H1 (cell line): Measurements from ENCODE around the gene GPR68. TPM values are rescaled to one million over a fixed set of nuclear protein-coding genes. Genes with fewer than 3 reads are reported as not detected.

Experiments used
- CTCF ChIA-PET: fragments of 300-600 bp; sonication (Branson Sonifier 250); formaldehyde crosslinking; loops from one replicate; lab custom pipeline; 2021; ENCODE audit not compliant: partially characterized antibody; lab: Charles Lee
- POLR2A ChIA-PET: fragments of 300-600 bp; sonication (Branson Sonifier 250); formaldehyde crosslinking; loops from one replicate; lab custom pipeline; 2021; ENCODE audit warnings: inconsistent platforms; ENCODE audit not compliant: partially characterized antibody; lab: Charles Lee
- DNase-seq, 2 experiments: peaks; one replicate each; pipeline versions ENCODE4 v3.0.0 to v3.0.0-alpha.2; 2010 to 2022; ENCODE audit warnings: low spot score in 2 of 2, low read depth in 1 of 2, mixed read lengths in 1 of 2
- FAIRE-seq: peaks from 2 replicates; lab custom pipeline; 2011; peaks lifted over from hg19 to GRCh38; lab: Jason Lieb, UNC
- H2AFZ ChIP-seq: 2 replicates; pipeline ENCODE4 v1.8.1; 2012; ENCODE audit warnings: low read length, inconsistent platforms
- H2AK5ac ChIP-seq: 2 replicates; pipeline ENCODE4 v1.6.1; 2013; ENCODE audit warnings: low read depth, low read length
- H2BK120ac ChIP-seq: replicated peaks from 2 replicates; pipeline ENCODE3; 2013; ENCODE audit warnings: low read depth, low read length, inconsistent platforms
- H2BK12ac ChIP-seq: 2 replicates; pipeline ENCODE4 v1.6.1; 2013; ENCODE audit warnings: low read depth, low read length
- H2BK15ac ChIP-seq: 2 replicates; pipeline ENCODE4 v1.6.1; 2013; ENCODE audit warnings: low read length
- H2BK20ac ChIP-seq: 2 replicates; pipeline ENCODE4 v1.6.1; 2013; ENCODE audit warnings: low read length
- H2BK5ac ChIP-seq: 2 replicates; pipeline ENCODE4 v1.6.1; 2013; ENCODE audit warnings: low read depth, low read length
- H3K14ac ChIP-seq: 2 replicates; pipeline ENCODE4 v1.6.1; 2013; ENCODE audit warnings: inconsistent platforms; ENCODE audit not compliant: insufficient read length
- H3K18ac ChIP-seq: 2 replicates; pipeline ENCODE4 v1.6.1; 2013; ENCODE audit warnings: low read length; ENCODE audit errors: extremely low read depth
- H3K23ac ChIP-seq: 2 replicates; pipeline ENCODE4 v1.6.1; 2013; ENCODE audit warnings: inconsistent platforms; ENCODE audit not compliant: insufficient read length
- H3K23me2 ChIP-seq: 2 replicates; pipeline ENCODE4 v1.6.1; 2013; ENCODE audit warnings: low read depth, low read length
- H3K27ac ChIP-seq: 2 replicates; pipeline ENCODE4 v1.6.1; 2011; ENCODE audit warnings: low read depth, low read length, inconsistent platforms
- H3K27me3 ChIP-seq, 4 experiments: replicated peaks in 1 of 4; 1 replicate in 1 of 4; 2 replicates in 3 of 4; pipeline versions ENCODE4 v1.6.1 to v1.8.1; 2011 to 2013; ENCODE audit warnings: low read length in 3 of 4, mild to moderate bottlenecking in 3 of 4, inconsistent platforms in 2 of 4, mixed read lengths in 2 of 4, moderate library complexity in 1 of 4; ENCODE audit not compliant: control insufficient read depth in 3 of 4, insufficient read depth in 3 of 4; ENCODE audit errors: extremely low read depth in 1 of 4
- H3K36me3 ChIP-seq, 4 experiments: 2 replicates each; pipeline versions ENCODE4 v1.6.1 to v1.8.1; 2011 to 2013; ENCODE audit warnings: mild to moderate bottlenecking in 4 of 4, low read length in 3 of 4, moderate library complexity in 2 of 4, control low read depth in 1 of 4, inconsistent platforms in 1 of 4; ENCODE audit not compliant: insufficient read depth in 4 of 4, control insufficient read depth in 2 of 4
- H3K4ac ChIP-seq: replicated peaks from 2 replicates; pipeline ENCODE3; 2013; ENCODE audit warnings: low read length, low read depth, mixed read lengths, inconsistent platforms; ENCODE audit not compliant: insufficient read length
- H3K4me1 ChIP-seq, 4 experiments: replicated peaks in 1 of 4; 1 replicate in 1 of 4; 2 replicates in 3 of 4; pipeline versions ENCODE4 v1.6.1 to v1.8.1; 2011 to 2013; ENCODE audit warnings: low read length in 3 of 4, inconsistent platforms in 2 of 4, mixed read lengths in 1 of 4; ENCODE audit not compliant: insufficient read depth in 4 of 4, control insufficient read depth in 3 of 4
- H3K4me2 ChIP-seq, 2 experiments: 2 replicates each; pipeline versions ENCODE4 v1.6.1 to v1.8.1; 2011 to 2013; ENCODE audit warnings: low read depth in 2 of 2, low read length in 2 of 2, control low read depth in 1 of 2, inconsistent platforms in 1 of 2, mild to moderate bottlenecking in 1 of 2; ENCODE audit not compliant: insufficient read depth in 1 of 2
- H3K4me3 ChIP-seq, 4 experiments: fragments of 200-600, 300-600 bp in 1 of 4; sonication (generic), shearing (Covaris generic), sonication (Bioruptor Twin) in 1 of 4; 2 replicates each; pipeline versions ENCODE4 v1.5.1 to v1.8.1; 2011 to 2016; ENCODE audit warnings: low read length in 4 of 4, low read depth in 3 of 4, control low read depth in 2 of 4, inconsistent platforms in 2 of 4, mild to moderate bottlenecking in 2 of 4, mixed read lengths in 1 of 4, moderate library complexity in 1 of 4; ENCODE audit not compliant: insufficient read depth in 2 of 4; ENCODE audit errors: extremely low read depth in 1 of 4
- H3K56ac ChIP-seq: replicated peaks from 2 replicates; pipeline ENCODE3; 2013; ENCODE audit warnings: low read depth, mild to moderate bottlenecking, mixed read lengths, low read length, inconsistent platforms; ENCODE audit not compliant: insufficient read length
- H3K79me1 ChIP-seq: 2 replicates; pipeline ENCODE4 v1.6.1; 2013; ENCODE audit warnings: low read depth, low read length, control low read depth
- H3K79me2 ChIP-seq, 2 experiments: 2 replicates each; pipeline versions ENCODE4 v1.6.1 to v1.8.1; 2012 to 2013; ENCODE audit warnings: low read length in 2 of 2, mild to moderate bottlenecking in 2 of 2, inconsistent platforms in 1 of 2; ENCODE audit not compliant: insufficient read depth in 2 of 2, control insufficient read depth in 1 of 2
- H3K9ac ChIP-seq, 4 experiments: replicated peaks in 1 of 4; 1 replicate in 1 of 4; 2 replicates in 3 of 4; pipeline versions ENCODE4 v1.6.1 to v1.8.1; 2011 to 2013; ENCODE audit warnings: low read depth in 3 of 4, low read length in 3 of 4, control low read depth in 2 of 4, mild to moderate bottlenecking in 2 of 4, moderate library complexity in 2 of 4, inconsistent platforms in 1 of 4; ENCODE audit errors: extremely low read depth in 1 of 4
- H3K9me3 ChIP-seq, 2 experiments: 2 replicates each; pipeline versions ENCODE4 v1.6.1 to v1.8.1; 2012 to 2013; ENCODE audit warnings: mild to moderate bottlenecking in 2 of 2, moderate library complexity in 2 of 2, control low read depth in 1 of 2, inconsistent platforms in 1 of 2, low read depth in 1 of 2, low read length in 1 of 2, mixed read lengths in 1 of 2; ENCODE audit not compliant: insufficient read depth in 2 of 2
- H4K20me1 ChIP-seq, 2 experiments: replicated peaks in 1 of 2; 2 replicates each; pipeline versions ENCODE3 to v1.8.1; 2011 to 2013; ENCODE audit warnings: inconsistent platforms in 2 of 2, low read length in 2 of 2, mild to moderate bottlenecking in 1 of 2; ENCODE audit not compliant: insufficient read depth in 2 of 2, control insufficient read depth in 1 of 2
- H4K5ac ChIP-seq: 2 replicates; pipeline ENCODE4 v1.6.1; 2013; ENCODE audit warnings: low read length, low read depth, mixed read lengths, inconsistent platforms; ENCODE audit not compliant: insufficient read length
- H4K8ac ChIP-seq: 2 replicates; pipeline ENCODE4 v1.8.0; 2013; ENCODE audit warnings: mild to moderate bottlenecking, moderate library complexity, low read length, inconsistent platforms; ENCODE audit not compliant: insufficient read depth; ENCODE audit errors: extremely low read depth
- H4K91ac ChIP-seq: replicated peaks from 2 replicates; pipeline ENCODE3; 2013; ENCODE audit warnings: low read length, mixed read lengths, inconsistent platforms; ENCODE audit not compliant: insufficient read length
- EZH2 ChIP-seq: fragments of 200-600 bp; sonication (generic); IDR thresholded peaks from 2 replicates; pipeline ENCODE4 v1.7.1; 2012; ENCODE audit warnings: low read depth, mild to moderate bottlenecking, moderate library complexity, low read length, inconsistent platforms; ENCODE audit not compliant: severe bottlenecking
- FOSL1 ChIP-seq: IDR thresholded peaks from 2 replicates; pipeline ENCODE4 v1.6.1; 2011; ENCODE audit warnings: mild to moderate bottlenecking, low read depth, low read length, moderate library complexity; ENCODE audit not compliant: insufficient read depth
- GABPA ChIP-seq: IDR thresholded peaks from 2 replicates; pipeline ENCODE4 v1.6.1; 2011; ENCODE audit warnings: mild to moderate bottlenecking, low read length, moderate library complexity, borderline replicate concordance; ENCODE audit not compliant: insufficient read depth
- GTF2F1 ChIP-seq: IDR thresholded peaks from 2 replicates; pipeline ENCODE4 v1.6.1; 2012; ENCODE audit warnings: low read depth, low read length, improper control_type of control experiment, borderline replicate concordance
- JUN ChIP-seq: IDR thresholded peaks from 2 replicates; pipeline ENCODE4 v1.6.1; 2011; ENCODE audit warnings: low read depth, mild to moderate bottlenecking, improper control_type of control experiment, low read length
- KDM5A ChIP-seq: fragments of 200-600 bp; IDR thresholded peaks from 2 replicates; pipeline ENCODE4 v1.7.1; 2012; ENCODE audit warnings: mild to moderate bottlenecking, low read length, inconsistent platforms, mixed read lengths
- NANOG ChIP-seq: IDR thresholded peaks from 2 replicates; pipeline ENCODE4 v1.6.1; 2011; ENCODE audit warnings: low read length, low read depth, mild to moderate bottlenecking, inconsistent platforms; ENCODE audit not compliant: insufficient read depth, poor library complexity, severe bottlenecking
- NRF1 ChIP-seq: IDR thresholded peaks from 2 replicates; pipeline ENCODE4 v1.6.1; 2011; ENCODE audit warnings: mild to moderate bottlenecking, low read depth, low read length, improper control_type of control experiment
- POLR2AphosphoS5 ChIP-seq: IDR thresholded peaks from 2 replicates; pipeline ENCODE4 v1.6.1; 2011; ENCODE audit warnings: low read depth, low read length
- POU5F1 ChIP-seq: IDR thresholded peaks from 2 replicates; pipeline ENCODE4 v1.6.1; 2011; ENCODE audit warnings: low read depth, mild to moderate bottlenecking, low read length, moderate library complexity
- SIN3A ChIP-seq, 2 experiments: IDR thresholded peaks in 1 of 2; conservative IDR thresholded peaks in 1 of 2; 2 replicates each; pipeline ENCODE4 v1.6.1; 2011 to 2012; ENCODE audit warnings: low read length in 2 of 2, improper control_type of control experiment in 1 of 2, low read depth in 1 of 2, mild to moderate bottlenecking in 1 of 2
- SIRT6 ChIP-seq: IDR thresholded peaks from one replicate; pipeline ENCODE4 v1.7.1; 2012; ENCODE audit warnings: low read length, inconsistent platforms
- SIX5 ChIP-seq: IDR thresholded peaks from 2 replicates; pipeline ENCODE4 v1.6.1; 2011; ENCODE audit warnings: mild to moderate bottlenecking, low read depth, low read length
- TBP ChIP-seq: IDR thresholded peaks from 2 replicates; pipeline ENCODE4 v1.6.1; 2011; ENCODE audit warnings: low read depth, low read length, improper control_type of control experiment
- WGBS, 2 experiments: shearing (Covaris generic) in 1 of 2; methylation state at CpG; one replicate each; pipeline versions ENCODE4 v1.1.6 to v1.1.7; 2013 to 2015; ENCODE audit warnings: low lambda C conversion rate in 2 of 2, mixed read lengths in 2 of 2, inconsistent platforms in 1 of 2, low coverage in 1 of 2, missing lambda C conversion rate in 1 of 2; ENCODE audit not compliant: insufficient replicate concordance in 2 of 2, insufficient coverage in 1 of 2, insufficient read length in 1 of 2; ENCODE audit errors: extremely low coverage in 1 of 2, missing lambda C conversion rate in 1 of 2; 5-methylcytosine and 5-hydroxymethylcytosine counted together
- polyA plus RNA-seq, 7 experiments: library from polyadenylated mRNA; depleted of rRNA in 3 of 7; stranded (reverse) in 5 of 7; unstranded in 2 of 7; fragments of >200 nt in 5 of 7; fragments of 200-250 nt in 2 of 7; gene quantifications; 1 replicate in 5 of 7; 2 replicates in 1 of 7; 4 replicates in 1 of 7; pipeline versions ENCODE4 v1.2.1 to v1.2.3, GENCODE V29; 2011 to 2013; ENCODE audit warnings: missing spikeins in 2 of 7, mixed read lengths in 2 of 7
- total RNA-seq: library from RNA; stranded (reverse); fragmentation: NEBNext Ultra II Directional; extraction: Animal tissue kit (Norgen Biotek cat#: 25700); gene quantifications from 2 replicates; pipeline ENCODE4 v1.2.1, GENCODE V29; 2021

GPR68 gene
- total and polyA plus RNA-seq, 2 of the 8 experiments (the other 6 are each of a cell fraction or from before 2014, with no cell fraction given), result 0.22 to 0.76 TPM

- Histone ChIP-seq H3K4me3 (no peak overlapping the region), H3K4me1 (no peaks in the 10 kb centered on the region), H3K9ac (no peak overlapping the region), H3K27ac (no peak overlapping the region), H3K9me3 (no peaks in the 10 kb centered on the region), H4K5ac (no peak overlapping the region), H4K20me1 (peaks cover 0 to 1% of the 10 kb centered on the region in 2 experiments)
- POLR2A ChIA-PET, result interaction anchor here (1.3 kb wide), 1 partner anchor 11 kb away, joined by 4 read pairs; no protein-coding TSS in a partner anchor
- TF ChIP-seq GTF2F1 (no peak), NANOG (no peak), POU5F1 (no peak), FOSL1 (no peak), TBP (no peak), SIN3A (conservative IDR thresholded peaks at IDR 0.05 in 1 of 2, IDR thresholded peaks at IDR 0.05 in 1 of 2; ENCODE audit: low read depth in 1 of 2, low read length in 2 of 2) (no peak), GABPA (no peak), EZH2 (no peak), POLR2AphosphoS5 (no peak), SIRT6 (no peak), SIX5 (no peak), NRF1 (no peak), KDM5A (no peak), JUN (no peak)
- TF ChIP-seq, all 59 proteins: peak for 0
- no peak overlapping the region for H2AFZ ChIP-seq
- no peak overlapping the region for H2BK20ac ChIP-seq
- no peak overlapping the region for H2BK12ac ChIP-seq
- H3K36me3 ChIP-seq, result peaks cover 16 to 54% (median 41%) of the 10 kb centered on the region in 4 experiments
- no peak overlapping the region for H3K4ac ChIP-seq
- WGBS, 2 experiments, result 95% methylated on average over 4 of the region's 4 CpGs; no CpG with 5 or more reads in 1 of the 2 experiments
- H2BK5ac ChIP-seq, result no peak overlapping the region
- H3K23me2 ChIP-seq, result no peaks in the 10 kb centered on the region
- no peak overlapping the region for H2BK120ac ChIP-seq
- H2BK15ac ChIP-seq, result no peak overlapping the region
- no peak overlapping the region for H2AK5ac ChIP-seq
- H3K4me2 ChIP-seq, result no peak overlapping the region
- CTCF ChIA-PET, result interaction anchor here (0.7 to 7.5 kb wide), 3 partner anchors 14 to 113 kb away, joined by 3 to 84 read pairs (median 3); no protein-coding TSS in a partner anchor
- H3K79me2 ChIP-seq, result no peaks in the 10 kb centered on the region
- no peak for DNase-seq
- no peak overlapping the region for H3K14ac ChIP-seq
- no peak for FAIRE-seq
- H3K18ac ChIP-seq, result no peak overlapping the region
- no peak overlapping the region for H4K8ac ChIP-seq
- H3K79me1 ChIP-seq, result no peaks in the 10 kb centered on the region
- no peak overlapping the region for H4K91ac ChIP-seq
- H3K23ac ChIP-seq, result no peak overlapping the region
- no peak overlapping the region for H3K56ac ChIP-seq
- H3K27me3 ChIP-seq, result no peaks in the 10 kb centered on the region
These were observed 45.0 kb upstream of the GPR68 start for GRCh38 chr14:91289464-91289863.
